ENCODE results near the gene IMPG1.

IMPG1 gene, protein sequence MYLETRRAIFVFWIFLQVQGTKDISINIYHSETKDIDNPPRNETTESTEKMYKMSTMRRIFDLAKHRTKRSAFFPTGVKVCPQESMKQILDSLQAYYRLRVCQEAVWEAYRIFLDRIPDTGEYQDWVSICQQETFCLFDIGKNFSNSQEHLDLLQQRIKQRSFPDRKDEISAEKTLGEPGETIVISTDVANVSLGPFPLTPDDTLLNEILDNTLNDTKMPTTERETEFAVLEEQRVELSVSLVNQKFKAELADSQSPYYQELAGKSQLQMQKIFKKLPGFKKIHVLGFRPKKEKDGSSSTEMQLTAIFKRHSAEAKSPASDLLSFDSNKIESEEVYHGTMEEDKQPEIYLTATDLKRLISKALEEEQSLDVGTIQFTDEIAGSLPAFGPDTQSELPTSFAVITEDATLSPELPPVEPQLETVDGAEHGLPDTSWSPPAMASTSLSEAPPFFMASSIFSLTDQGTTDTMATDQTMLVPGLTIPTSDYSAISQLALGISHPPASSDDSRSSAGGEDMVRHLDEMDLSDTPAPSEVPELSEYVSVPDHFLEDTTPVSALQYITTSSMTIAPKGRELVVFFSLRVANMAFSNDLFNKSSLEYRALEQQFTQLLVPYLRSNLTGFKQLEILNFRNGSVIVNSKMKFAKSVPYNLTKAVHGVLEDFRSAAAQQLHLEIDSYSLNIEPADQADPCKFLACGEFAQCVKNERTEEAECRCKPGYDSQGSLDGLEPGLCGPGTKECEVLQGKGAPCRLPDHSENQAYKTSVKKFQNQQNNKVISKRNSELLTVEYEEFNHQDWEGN

DNA sequence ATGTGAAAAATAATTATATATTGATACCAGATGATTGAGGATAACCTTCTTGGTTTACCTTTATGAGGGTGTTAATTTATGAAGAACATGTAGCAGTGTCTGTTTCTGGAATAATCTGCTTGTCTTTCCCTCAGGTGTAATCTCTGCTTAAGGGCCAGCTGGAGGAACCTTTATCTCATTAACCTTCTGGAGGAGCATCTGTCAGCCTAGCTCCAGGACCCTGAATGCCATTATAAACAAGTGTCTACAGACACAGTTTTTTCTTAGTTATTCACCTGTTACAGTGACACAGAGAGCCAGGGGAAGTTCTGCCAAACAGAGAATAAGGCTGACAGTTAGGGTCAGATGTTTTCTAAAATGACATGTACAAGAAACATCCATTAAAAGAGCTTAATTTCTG lies at the start of gene IMPG1:
Gene IMPG1 (minus strand): TSS at position 101 of the 400 bp plus-strand sequence. CDS start 174 bp downstream, outside the sequence.
- DNase-seq (ENCODE audit: low spot score), result no peak

DNA sequence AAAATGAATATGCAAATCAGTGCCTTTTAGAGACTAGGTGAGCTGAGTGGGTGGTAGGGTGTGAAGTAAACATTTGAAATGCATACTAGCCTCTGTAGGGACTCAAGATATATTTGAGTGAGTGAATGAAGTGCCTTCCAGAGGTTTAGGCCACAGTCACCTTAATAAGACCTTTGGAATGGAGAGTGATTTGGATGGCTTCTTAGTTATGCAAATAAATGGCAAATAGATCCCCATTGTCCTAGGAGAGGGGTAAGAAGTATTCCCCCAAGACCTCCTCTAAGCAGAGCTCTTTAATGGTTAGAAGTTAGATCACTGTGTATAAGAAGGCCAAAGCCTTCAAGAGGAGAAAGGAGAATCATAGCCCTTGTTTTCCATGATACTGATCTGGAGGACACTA lies 47.8 kb upstream of the IMPG1 start:
- no peak for DNase-seq (ENCODE audit: low spot score)

GRCh38 chr6:76073281-76073680 lies 819 bp upstream of the IMPG1 start:
- no peak for DNase-seq (ENCODE audit: low spot score)

GRCh38 chr6:76057469-76057868 lies 15.0 kb downstream of the IMPG1 start:
- no peak for DNase-seq (ENCODE audit: low spot score)

GRCh38 chr6:76052314-76052713 lies 20.1 kb downstream of the IMPG1 start:
- DNase-seq (ENCODE audit: low spot score), result no peak

- DNase-seq (ENCODE audit: low spot score), result no peak
These were observed 28.8 kb downstream of the IMPG1 start for GRCh38 chr6:76043690-76044089.

GRCh38 chr6:76035713-76036112 lies 36.7 kb downstream of the IMPG1 start:
- no peak for DNase-seq (ENCODE audit: low spot score)

DNA sequence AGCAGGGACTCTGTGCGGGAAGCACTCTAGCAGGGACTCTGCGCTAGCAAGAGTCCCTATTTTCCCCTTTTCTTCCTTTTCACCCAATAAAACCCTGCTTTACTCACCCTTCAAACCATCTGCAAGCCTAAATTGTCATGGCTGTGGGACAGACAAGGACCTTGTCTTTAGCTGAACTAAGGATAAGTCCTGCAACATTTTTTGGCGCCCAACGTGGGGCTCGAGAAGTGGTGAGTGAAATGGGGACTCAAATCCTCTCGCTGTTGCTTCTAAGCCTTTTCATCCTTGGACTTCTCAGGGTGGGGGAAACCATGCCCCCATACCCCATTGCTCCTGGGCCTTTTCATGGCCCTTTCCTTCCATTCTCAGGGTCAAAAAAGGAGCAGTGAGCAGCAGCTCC lies 46.4 kb downstream of the IMPG1 start:
- no peak for DNase-seq (ENCODE audit: low spot score)

DNA sequence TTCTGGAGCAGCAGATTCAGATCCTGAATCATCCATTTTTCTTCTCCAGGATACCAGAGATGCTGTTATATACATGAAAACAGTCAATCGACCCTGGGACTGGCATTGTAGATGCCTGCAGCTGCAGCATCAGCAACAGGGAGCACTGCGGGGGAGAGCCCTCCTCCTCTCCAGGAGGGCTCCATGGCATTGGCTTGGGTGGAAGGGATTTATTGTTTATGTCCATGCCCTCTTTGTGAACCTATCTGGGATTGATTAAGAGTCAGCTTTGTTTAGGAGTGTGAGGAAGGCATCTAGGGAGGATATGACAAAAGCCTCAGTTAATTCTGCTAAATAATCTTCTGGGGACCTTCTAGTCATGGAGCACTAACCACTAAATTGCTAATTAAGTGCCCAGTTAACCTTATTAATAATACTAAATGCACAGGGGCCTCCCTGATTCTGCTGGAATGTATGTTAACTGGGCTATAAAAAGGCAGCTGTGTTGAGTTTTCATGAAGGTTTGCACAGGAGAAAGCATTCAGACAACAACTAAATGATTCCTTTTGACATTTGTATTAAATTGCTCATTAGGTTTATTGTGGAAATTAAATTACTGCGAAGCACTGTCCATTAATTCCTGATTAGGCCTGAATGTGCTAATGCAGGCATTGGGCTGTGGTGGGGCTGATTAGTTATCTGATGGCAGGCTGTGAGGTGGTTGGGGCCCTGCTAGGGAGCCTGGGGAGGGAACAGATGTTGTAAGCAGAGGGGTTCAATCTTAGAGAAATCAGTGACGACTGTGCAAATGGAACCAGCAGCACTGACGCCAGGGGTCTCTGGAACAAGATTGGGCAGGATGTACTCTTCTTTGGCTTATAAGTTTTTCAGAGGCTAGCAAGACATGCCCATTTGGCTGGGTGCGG lies 57.6 kb downstream of the IMPG1 start:
- no peak for DNase-seq (ENCODE audit: low spot score)

- DNase-seq (ENCODE audit: low spot score), result no peak
These were observed 68.3 kb downstream of the IMPG1 start for GRCh38 chr6:76004202-76004601.

DNA sequence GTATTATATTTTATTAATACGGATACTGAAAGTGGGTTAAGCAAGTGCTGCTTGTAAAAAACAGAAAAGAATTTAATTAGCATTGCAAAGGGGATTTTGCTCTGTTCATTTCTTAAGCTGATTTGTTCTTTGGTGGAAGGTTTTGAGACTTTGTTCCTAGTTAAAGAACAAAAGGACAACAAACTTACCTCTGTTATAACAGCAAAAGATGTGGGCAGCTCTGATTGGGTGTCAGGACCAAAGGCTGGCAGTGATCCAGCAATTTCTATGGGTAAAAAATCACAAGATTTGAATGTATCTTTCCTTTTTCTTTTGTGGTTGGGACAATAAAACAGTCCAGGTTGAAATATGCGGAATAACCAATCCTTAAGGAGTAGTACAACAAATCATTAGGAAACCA lies 68.8 kb downstream of the IMPG1 start:
- DNase-seq (ENCODE audit: low spot score), result no peak

GRCh38 chr6:76003113-76003512 lies 69.3 kb downstream of the IMPG1 start:
- no peak for DNase-seq (ENCODE audit: low spot score)

DNA sequence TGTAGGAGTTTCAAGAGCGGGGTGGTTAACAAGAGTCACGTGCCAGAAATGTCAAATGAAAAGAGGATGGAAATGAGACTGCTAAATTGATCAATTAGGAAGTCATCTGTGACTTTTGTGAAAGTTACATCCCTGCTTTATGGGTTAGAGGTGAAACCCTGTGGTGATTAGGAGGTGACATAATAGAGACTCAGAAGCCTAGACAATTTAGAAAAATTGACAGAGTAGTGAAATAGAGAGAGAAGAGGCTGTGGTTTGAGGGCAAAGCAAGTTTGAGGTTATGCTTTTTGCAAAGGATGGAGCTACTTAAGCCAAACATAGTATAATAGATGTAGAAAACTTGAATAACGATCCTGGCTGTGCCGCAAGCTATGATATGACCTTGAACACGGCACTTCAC lies 71.8 kb downstream of the IMPG1 start:
- no peak for DNase-seq (ENCODE audit: low spot score)

DNA sequence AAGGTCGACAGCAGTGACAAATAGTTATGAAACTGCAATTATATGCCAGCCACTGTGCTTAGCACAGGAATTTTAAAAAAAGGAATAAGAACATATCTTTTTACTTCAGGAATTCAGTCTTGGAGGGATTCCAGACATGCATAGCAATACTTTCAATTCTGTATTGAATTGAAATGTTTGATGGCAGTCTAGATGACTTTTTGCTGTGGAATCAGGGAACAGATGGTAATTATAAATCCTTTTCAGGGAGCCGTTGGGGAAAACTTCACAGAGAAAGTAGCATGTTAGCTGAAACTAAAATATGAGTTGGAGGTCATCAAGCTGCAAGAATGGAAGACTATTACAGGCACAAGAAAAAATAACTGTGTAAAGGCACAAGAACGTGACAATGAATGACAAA lies 74.8 kb downstream of the IMPG1 start:
- no peak for DNase-seq (ENCODE audit: low spot score)

GRCh38 chr6:75993236-75994162 lies 79.0 kb downstream of the IMPG1 start:
- DNase-seq (ENCODE audit: low spot score), result no peak

- no peak for DNase-seq (ENCODE audit: low spot score)
These were observed 80.5 kb downstream of the IMPG1 start for GRCh38 chr6:75991941-75992340.

DNA sequence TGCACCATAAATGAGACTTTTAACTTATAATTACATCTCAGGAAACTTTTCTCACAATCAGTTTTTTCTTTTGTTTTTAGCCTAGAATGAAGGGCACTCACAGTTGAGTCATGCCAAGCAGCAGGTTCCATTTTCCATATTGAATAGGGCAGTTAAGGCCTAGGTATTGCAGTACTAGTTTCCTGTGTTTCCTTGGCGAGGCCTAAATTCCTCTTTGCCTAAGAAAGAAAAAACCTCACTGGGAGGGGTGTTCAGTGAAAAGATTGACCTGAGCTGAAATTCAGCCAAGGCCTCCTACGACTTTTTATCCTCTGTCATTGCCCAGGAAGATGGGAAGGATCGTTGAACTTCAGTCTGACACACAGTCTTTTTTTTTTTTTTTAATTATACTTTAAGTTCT lies 85.5 kb downstream of the IMPG1 start:
- DNase-seq (ENCODE audit: low spot score), result no peak

DNA sequence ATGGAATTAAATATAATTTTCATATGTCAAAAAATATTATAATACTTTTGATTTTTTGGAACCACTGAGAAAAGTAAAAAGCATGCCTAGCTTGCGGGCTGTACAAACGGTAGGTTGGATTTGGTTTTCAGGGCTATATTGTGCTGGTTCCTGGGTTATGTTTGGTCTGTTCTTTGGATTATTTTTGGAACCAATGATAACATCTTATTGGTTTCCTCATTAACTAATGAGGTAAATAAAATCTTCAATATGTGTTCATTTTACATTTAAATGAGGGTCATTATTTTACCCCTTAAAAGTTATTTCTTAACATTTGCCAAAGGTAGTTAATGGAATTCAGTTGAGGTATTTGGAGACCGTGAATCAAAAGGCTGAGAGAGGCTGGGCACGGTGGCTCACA lies 96.6 kb downstream of the IMPG1 start:
- no peak for DNase-seq (ENCODE audit: low spot score)

GRCh38 chr6:75970093-75970492 lies 102.4 kb downstream of the IMPG1 start:
- no peak for DNase-seq (ENCODE audit: low spot score)

- no peak for DNase-seq (ENCODE audit: low spot score)
These were observed 104.3 kb downstream of the IMPG1 start for GRCh38 chr6:75968143-75968542.

GRCh38 chr6:75963569-75963968 lies 108.9 kb downstream of the IMPG1 start:
- no peak for DNase-seq (ENCODE audit: low spot score)

All from SW480 (cell line).